ENCODE results near the gene UBE2U.

UBE2U gene

DNA sequence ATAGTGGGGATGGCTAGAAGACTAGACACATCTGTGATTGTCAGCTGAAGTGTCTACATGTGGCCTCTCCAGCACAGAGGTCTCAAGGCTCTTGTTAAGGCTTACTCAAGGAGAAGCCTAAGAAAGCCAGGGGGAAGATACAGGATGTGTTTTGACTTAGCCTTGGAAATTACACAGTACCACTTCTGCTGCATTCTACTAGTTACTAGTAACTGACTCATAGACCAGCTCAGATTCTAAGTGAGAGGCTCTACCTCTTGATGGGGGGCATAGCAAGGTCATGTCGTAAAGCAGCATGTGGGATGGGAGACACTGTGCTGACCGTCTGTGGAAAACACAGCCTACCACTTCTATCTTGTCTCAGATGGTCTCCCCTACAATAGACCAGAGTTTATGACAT, 99.5 kb downstream of the UBE2U start:
- Histone ChIP-seq H3K36me3 (ENCODE audit: low read length) (no peaks in the 10 kb centered on the region), H3K9me3 (ENCODE audit: insufficient read depth, low read length) (no peaks in the 10 kb centered on the region), H3K9ac (ENCODE audit: low read length) (no peak overlapping the region), H3K9me2 (replicated peaks; ENCODE audit: insufficient read depth, low read length) (no peaks in the 10 kb centered on the region), H3K79me2 (ENCODE audit: insufficient read depth, low read length) (no peaks in the 10 kb centered on the region), H2AFZ (ENCODE audit: low read depth, low read length, severe bottlenecking) (no peak overlapping the region), H3K27me3 (ENCODE audit: low read length) (no peaks in the 10 kb centered on the region), H3K4me2 (ENCODE audit: low read depth, low read length, poor library complexity, severe bottlenecking) (no peak overlapping the region), H3K4me3 (ENCODE audit: insufficient read depth, low read length, poor library complexity, severe bottlenecking) (no peak overlapping the region), H3F3A (ENCODE audit: insufficient read depth) (no peaks in the 10 kb centered on the region), H4K20me1 (ENCODE audit: low read depth, low read length) (no peaks in the 10 kb centered on the region), H3K27ac (ENCODE audit: low read depth, low read length) (no peak overlapping the region)
- TF ChIP-seq, protein P1, sequence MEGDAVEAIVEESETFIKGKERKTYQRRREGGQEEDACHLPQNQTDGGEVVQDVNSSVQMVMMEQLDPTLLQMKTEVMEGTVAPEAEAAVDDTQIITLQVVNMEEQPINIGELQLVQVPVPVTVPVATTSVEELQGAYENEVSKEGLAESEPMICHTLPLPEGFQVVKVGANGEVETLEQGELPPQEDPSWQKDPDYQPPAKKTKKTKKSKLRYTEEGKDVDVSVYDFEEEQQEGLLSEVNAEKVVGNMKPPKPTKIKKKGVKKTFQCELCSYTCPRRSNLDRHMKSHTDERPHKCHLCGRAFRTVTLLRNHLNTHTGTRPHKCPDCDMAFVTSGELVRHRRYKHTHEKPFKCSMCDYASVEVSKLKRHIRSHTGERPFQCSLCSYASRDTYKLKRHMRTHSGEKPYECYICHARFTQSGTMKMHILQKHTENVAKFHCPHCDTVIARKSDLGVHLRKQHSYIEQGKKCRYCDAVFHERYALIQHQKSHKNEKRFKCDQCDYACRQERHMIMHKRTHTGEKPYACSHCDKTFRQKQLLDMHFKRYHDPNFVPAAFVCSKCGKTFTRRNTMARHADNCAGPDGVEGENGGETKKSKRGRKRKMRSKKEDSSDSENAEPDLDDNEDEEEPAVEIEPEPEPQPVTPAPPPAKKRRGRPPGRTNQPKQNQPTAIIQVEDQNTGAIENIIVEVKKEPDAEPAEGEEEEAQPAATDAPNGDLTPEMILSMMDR (IDR thresholded peaks at IDR 0.05; ENCODE audit: insufficient read depth, low read length, poor library complexity, severe bottlenecking), result no peak
- TF ChIP-seq EZH2phosphoT487 (conservative IDR thresholded peaks at IDR 0.05; ENCODE audit: low read length), result no peak

DNA sequence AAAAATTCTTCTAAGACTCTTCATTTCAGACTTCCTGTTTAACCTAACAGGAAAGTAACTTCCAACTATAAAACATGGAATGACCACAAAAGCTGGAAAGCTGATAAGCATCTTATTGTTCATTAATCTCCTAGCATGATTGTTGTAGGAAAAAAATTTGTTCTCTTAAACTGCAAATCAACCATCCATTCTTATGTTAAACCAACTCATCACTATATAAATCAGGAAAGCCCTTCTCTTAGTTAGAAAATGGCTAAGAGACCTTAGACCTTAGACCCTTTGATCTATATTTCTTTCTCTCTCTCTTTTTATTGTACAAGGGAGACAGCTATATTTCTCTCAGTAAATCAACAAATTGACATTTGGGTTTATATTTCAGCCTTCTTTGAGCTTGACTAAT, 101.4 kb downstream of the UBE2U start:
- no peaks in the 10 kb centered on the region for H3K36me3 ChIP-seq (ENCODE audit: low read length)
- no peaks in the 10 kb centered on the region for H4K20me1 ChIP-seq (ENCODE audit: low read depth, low read length)
- TF ChIP-seq, protein P1 (IDR thresholded peaks at IDR 0.05; ENCODE audit: insufficient read depth, low read length, poor library complexity, severe bottlenecking), result no peak
- TF ChIP-seq EZH2phosphoT487 (conservative IDR thresholded peaks at IDR 0.05; ENCODE audit: low read length), result no peak
- no peaks in the 10 kb centered on the region for H3K79me2 ChIP-seq (ENCODE audit: insufficient read depth, low read length)
- H3K9ac ChIP-seq (ENCODE audit: low read length), result no peak overlapping the region
- no peaks in the 10 kb centered on the region for H3K27me3 ChIP-seq (ENCODE audit: low read length)
- no peak overlapping the region for H2AFZ ChIP-seq (ENCODE audit: low read depth, low read length, severe bottlenecking)
- no peak overlapping the region for H3K4me3 ChIP-seq (ENCODE audit: insufficient read depth, low read length, poor library complexity, severe bottlenecking)
- no peak overlapping the region for H3K27ac ChIP-seq (ENCODE audit: low read depth, low read length)
- no peaks in the 10 kb centered on the region for H3F3A ChIP-seq (ENCODE audit: insufficient read depth)
- no peaks in the 10 kb centered on the region for H3K9me2 ChIP-seq (replicated peaks; ENCODE audit: insufficient read depth, low read length)
- H3K9me3 ChIP-seq (ENCODE audit: insufficient read depth, low read length), result no peaks in the 10 kb centered on the region
- no peak overlapping the region for H3K4me2 ChIP-seq (ENCODE audit: low read depth, low read length, poor library complexity, severe bottlenecking)

DNA sequence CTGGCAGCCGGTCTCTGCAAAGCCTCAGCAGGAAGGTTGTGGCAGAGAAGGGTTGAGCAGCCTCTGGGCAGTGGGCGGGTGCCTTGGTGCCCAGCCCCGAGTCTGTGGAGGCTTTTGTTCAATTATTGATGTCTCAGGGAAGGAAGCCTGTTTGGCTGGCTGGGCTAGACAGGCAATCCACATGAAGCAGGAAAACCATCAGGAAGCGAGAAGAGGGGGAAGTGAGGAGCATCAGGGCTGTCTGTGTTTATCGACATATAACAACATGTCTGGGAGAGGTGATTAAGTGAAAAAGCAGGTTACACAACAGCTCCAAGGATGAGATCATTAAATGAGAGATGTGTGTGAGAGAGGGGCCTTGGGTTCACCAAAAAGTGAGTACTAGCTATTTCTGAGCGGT, 105.4 kb downstream of the UBE2U start:
- no peak for TF ChIP-seq EZH2phosphoT487 (conservative IDR thresholded peaks at IDR 0.05; ENCODE audit: low read length)
- TF ChIP-seq, protein P1 (IDR thresholded peaks at IDR 0.05; ENCODE audit: insufficient read depth, low read length, poor library complexity, severe bottlenecking), result no peak
- Histone ChIP-seq H2AFZ (ENCODE audit: low read depth, low read length, severe bottlenecking) (no peak overlapping the region), H3K4me2 (ENCODE audit: low read depth, low read length, poor library complexity, severe bottlenecking) (no peak overlapping the region)

More for the DNA sequence above, 105.4 kb downstream of the UBE2U start:
- H3K4me3 ChIP-seq (ENCODE audit: insufficient read depth, low read length, poor library complexity, severe bottlenecking), result no peak overlapping the region
- H3K27me3 ChIP-seq (ENCODE audit: low read length), result no peaks in the 10 kb centered on the region
- H3K79me2 ChIP-seq (ENCODE audit: insufficient read depth, low read length), result no peaks in the 10 kb centered on the region
- no peaks in the 10 kb centered on the region for H4K20me1 ChIP-seq (ENCODE audit: low read depth, low read length)
- H3K9me3 ChIP-seq (ENCODE audit: insufficient read depth, low read length), result no peaks in the 10 kb centered on the region
- no peak overlapping the region for H3K9ac ChIP-seq (ENCODE audit: low read length)
- no peaks in the 10 kb centered on the region for H3K9me2 ChIP-seq (replicated peaks; ENCODE audit: insufficient read depth, low read length)
- H3K36me3 ChIP-seq (ENCODE audit: low read length), result no peaks in the 10 kb centered on the region
- H3K27ac ChIP-seq (ENCODE audit: low read depth, low read length), result no peak overlapping the region
- H3F3A ChIP-seq (ENCODE audit: insufficient read depth), result no peaks in the 10 kb centered on the region
